ENCODE data around the gene TIMD4.
A peak's percentile ranks its signal among the peaks of the same experiment; 100 is the strongest.

TIMD4 gene

GRCh38 chr5:156920861-156921431, 42.1 kb downstream of the TIMD4 start:
- DNase-seq, result no peak

- no peak for DNase-seq
Observed at GRCh38 chr5:156920042-156920860, 42.8 kb downstream of the TIMD4 start.

- no peak for DNase-seq
Observed at GRCh38 chr5:156918311-156918845, 44.6 kb downstream of the TIMD4 start.

GRCh38 chr5:156914371-156914737, 48.7 kb downstream of the TIMD4 start:
- DNase-seq, result no peak

GRCh38 chr5:156913719-156914370, 49.2 kb downstream of the TIMD4 start:
- DNase-seq, result peak; percentile 87

- DNase-seq, result no peak
Observed at GRCh38 chr5:156913355-156913718, 49.7 kb downstream of the TIMD4 start.

GRCh38 chr5:156912869-156913268, 50.2 kb downstream of the TIMD4 start:
- DNase-seq, result no peak

GRCh38 chr5:156909180-156909579, 53.8 kb downstream of the TIMD4 start:
- DNase-seq, result no peak

GRCh38 chr5:156907667-156908066, 55.4 kb downstream of the TIMD4 start:
- DNase-seq, result no peak

GRCh38 chr5:156906807-156907206, 56.2 kb downstream of the TIMD4 start:
- DNase-seq, result no peak

GRCh38 chr5:156896546-156896945, 66.5 kb downstream of the TIMD4 start:
- DNase-seq, result no peak

- no peak for DNase-seq
Observed at GRCh38 chr5:156893517-156893916, 69.5 kb downstream of the TIMD4 start.

- no peak for DNase-seq
Observed at GRCh38 chr5:156892864-156893263, 70.2 kb downstream of the TIMD4 start.

- DNase-seq, result no peak
Observed at GRCh38 chr5:156892223-156892622, 70.8 kb downstream of the TIMD4 start.

GRCh38 chr5:156888520-156888919, 74.5 kb downstream of the TIMD4 start:
- peak; percentile 33 for DNase-seq

GRCh38 chr5:156883316-156883875, 79.6 kb downstream of the TIMD4 start:
- DNase-seq, result peak; percentile 56

GRCh38 chr5:156879665-156880285, 83.3 kb downstream of the TIMD4 start:
- DNase-seq, result peak; percentile 5

GRCh38 chr5:156871212-156871611, 91.8 kb downstream of the TIMD4 start:
- no peak for DNase-seq

- no peak for DNase-seq
Observed at GRCh38 chr5:156870498-156870839, 92.6 kb downstream of the TIMD4 start.
